HG03175 (cell line): ENCODE data around the gene HDAC2.
"Not testable (repeated sequence)": the region's sequence is repeated elsewhere in the genome, so short reads cannot be mapped to it uniquely, and the experiment has no call there.

Experiments
- ATAC-seq: cut with Tn5 transposase; IDR thresholded peaks from one replicate; pipeline ENCODE4 v1.9.1; 2021; ENCODE audit warnings: mild to moderate bottlenecking, moderate library complexity; ENCODE audit not compliant: unreplicated experiment

Gene HDAC2

GRCh38 chr6:113976806-113977205, 5.9 kb upstream of the HDAC2 start:
- no peak for ATAC-seq

DNA sequence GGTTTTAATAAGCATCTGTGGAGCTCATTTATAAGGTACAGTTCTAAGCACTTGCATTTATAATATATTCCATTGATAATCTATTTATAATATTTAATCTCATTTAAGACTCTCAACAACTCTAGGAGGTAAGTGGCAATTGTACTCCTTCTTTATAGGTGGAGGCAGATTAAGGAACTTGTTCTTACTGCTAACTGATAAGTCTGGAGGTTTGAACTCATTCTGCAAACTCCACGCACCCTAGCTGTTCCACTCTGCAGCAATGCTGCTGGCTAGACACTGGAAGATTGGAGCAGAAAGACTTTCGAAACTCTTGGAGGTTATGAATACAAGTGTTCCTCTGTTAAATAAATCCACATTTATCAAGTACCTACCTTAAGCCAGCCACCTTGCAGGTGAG, 793 bp upstream of the HDAC2 start:
- ATAC-seq: no peak

GRCh38 chr6:113969888-113970804, 802 bp downstream of the HDAC2 start:
- ATAC-seq: peak; percentile 41

- ATAC-seq: no peak
Observed at GRCh38 chr6:113968472-113968871, 2.5 kb downstream of the HDAC2 start.

DNA sequence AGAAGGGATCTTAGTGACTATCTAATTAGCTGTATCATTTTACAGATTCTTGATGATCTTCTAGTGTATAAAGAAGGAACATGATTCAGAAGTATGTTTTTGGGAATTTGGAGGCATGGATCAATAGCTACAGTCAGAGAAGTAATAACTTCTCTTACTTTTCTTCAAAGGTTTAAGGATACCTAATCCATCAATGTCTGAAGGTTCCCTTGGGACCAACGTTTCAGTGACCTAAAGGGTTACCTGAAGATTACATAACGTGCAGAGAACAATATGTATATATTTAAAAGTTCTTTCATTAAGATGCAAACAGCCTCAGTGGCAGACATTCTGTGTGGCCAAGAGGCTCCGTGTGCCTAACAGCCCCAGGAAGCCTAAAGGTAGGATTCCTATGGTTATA, 3.2 kb downstream of the HDAC2 start:
- ATAC-seq: no peak

GRCh38 chr6:113960795-113961194, 10.2 kb downstream of the HDAC2 start:
- peak; percentile 55 for ATAC-seq

- no peak for ATAC-seq
Observed at GRCh38 chr6:113959235-113959634, 11.7 kb downstream of the HDAC2 start.

DNA sequence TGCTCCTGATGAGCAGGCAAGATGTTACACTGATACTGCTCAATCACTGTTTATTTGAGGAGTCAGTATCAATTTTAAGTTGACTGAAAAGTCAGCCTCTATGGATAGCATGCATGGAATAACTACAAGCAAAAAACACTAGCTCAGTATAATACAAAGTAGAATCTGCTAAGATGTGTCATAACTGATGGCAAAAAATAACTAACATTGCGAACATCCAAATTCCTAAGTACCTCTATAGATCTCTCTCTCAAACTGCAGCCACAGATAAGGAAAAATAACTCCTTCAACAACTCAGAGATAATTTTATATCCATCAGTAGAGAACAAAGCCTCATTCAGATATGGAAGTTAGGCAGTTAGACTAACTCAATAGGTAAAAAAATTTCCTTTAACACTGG, 16.3 kb downstream of the HDAC2 start:
- ATAC-seq: no peak

GRCh38 chr6:113953346-113953745, 17.6 kb downstream of the HDAC2 start:
- no peak for ATAC-seq

- ATAC-seq: no peak
Observed at GRCh38 chr6:113949499-113949898, 21.4 kb downstream of the HDAC2 start.

- ATAC-seq: no peak
Observed at GRCh38 chr6:113944701-113945100, 26.2 kb downstream of the HDAC2 start.

GRCh38 chr6:113939825-113940224, 31.1 kb downstream of the HDAC2 start:
- no peak for ATAC-seq

DNA sequence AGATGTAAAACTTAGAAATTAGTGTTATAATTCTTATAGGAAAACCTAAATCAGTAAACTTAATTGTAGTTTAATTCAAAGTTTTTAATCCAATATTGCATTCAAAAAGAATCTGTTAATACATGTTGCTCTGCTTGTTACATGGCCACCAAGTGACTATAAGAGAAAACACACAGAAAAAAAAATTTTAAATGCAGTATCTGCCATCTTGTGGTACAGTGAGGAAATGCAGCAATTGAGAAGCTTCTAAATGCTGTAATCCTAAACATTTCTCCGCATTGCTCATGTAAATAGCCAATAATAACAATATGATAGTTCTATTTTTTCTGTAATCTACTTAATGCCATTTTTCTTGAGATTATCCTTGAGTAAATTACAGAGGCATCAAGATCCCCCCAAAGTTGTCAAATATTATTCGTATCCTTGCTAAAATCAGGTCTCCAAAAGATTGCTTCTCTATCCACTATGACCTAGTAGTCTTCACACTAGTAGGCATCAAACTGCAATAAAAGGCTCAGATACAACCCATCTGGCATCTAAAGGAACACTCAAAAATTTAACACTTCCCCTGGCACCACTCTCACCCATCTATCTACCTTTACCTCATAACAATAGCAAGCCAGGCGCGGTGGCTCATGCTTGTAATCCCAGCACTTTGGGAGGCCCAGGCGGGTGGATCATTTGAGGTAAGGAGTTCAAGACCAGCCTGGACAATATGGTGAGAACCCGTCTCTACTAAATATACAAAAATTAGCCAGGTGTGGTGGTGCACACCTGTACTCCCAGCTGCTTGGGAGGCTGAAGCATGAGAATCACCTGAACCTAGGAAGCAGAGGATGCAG, 34.6 kb downstream of the HDAC2 start:
- ATAC-seq: peak; percentile 93

DNA sequence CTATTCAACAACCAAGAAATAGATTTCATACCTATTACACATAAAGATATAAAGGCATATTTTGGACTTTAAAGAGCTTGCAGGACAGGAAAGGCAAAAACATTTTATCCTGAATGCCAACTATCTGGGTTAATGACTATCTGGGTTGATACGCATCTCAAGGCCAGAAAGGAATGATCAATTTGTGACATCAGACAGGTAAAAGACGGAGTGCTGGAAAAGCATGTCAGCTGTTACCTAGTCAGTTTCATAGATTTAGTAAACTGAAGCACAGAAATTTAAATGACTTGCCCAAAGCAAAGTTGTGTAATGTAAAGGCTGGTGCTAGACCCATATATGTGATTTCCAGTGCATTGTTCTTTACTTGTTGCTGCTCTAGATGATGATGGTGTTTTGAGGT, 36.8 kb downstream of the HDAC2 start:
- no peak for ATAC-seq

DNA sequence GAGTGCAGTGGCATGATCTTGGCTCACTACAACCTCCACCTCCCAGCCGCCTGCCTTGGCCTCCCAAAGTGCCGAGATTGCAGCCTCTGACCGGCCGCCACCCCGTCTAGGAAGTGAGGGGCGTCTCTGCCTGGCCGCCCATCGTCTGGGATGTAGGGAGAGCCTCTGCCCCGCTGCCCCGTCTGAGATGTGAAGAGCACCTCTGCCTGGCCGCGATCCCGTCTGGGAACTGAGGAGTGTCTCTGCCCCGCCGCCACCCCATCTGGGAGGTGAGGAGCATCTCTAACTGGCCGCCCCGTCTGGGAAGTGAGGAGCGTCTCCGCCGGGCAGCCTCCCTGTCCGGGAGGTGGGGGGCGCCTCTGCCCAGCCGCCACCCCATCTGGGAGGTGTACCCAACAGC, 39.0 kb downstream of the HDAC2 start:
- ATAC-seq: not testable (repeated sequence)

DNA sequence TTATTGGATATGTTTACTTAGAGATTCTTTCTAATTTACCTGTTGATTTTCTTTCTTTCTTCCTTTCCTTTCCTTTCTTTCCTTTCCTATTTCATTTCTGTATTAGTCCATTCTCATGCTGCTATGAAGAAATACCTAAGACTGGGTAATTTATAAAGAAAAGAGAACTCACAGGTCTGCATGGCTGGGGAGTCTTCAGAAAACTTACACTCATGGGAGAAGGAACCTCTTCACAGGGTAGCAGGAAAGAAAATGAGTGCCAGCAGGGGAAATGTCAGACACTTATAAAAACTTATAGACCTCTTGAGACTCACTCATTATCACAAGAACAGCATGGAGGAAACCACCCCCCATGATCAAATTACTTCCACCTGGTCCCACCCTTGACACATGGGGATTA, 40.8 kb downstream of the HDAC2 start:
- ATAC-seq: no peak

DNA sequence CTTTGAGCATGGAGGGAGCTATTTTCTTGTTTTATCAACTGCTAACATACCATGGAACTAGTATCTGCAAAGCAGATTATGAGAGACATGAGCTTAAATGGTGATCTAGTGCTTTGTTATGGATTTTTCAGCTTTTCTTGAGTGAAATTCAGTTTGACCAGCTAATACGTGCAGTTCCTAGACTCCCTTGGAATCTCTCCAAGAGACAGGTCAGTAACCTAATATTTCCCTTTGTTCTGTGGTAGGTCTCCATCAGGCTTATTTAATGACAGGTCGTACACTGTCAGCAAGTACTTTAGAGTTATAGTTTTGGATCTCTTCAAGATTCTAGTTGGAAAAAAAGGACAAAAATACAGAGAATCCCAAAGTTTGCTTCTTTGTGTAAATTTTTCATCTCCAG, 43.9 kb downstream of the HDAC2 start:
- no peak for ATAC-seq

- no peak for ATAC-seq
Observed at GRCh38 chr6:113925378-113925777, 45.6 kb downstream of the HDAC2 start.

GRCh38 chr6:113924312-113924723, 46.6 kb downstream of the HDAC2 start:
- ATAC-seq: no peak

DNA sequence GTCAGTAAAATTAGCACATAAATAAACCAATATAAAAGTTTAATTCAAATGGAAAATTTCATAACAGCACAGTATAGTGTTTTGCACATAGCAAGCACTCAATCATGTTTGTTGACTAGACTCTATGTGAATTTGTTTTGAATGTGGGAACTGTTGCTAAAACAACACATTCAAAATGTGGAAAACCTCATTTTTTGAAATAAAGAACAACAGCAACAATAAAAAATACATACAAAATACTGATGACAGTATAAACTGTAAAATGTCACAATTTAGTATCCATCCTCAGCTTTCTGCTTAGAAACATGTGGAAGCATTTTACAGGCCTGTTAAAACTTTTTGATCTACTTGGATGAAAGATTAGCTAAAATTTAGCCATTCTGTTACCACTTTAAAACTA, 47.4 kb downstream of the HDAC2 start:
- ATAC-seq: no peak

GRCh38 chr6:113921299-113921904, 49.5 kb downstream of the HDAC2 start:
- no peak for ATAC-seq
